ENCODE data around the gene HOXA7.

HOXA7 gene

DNA sequence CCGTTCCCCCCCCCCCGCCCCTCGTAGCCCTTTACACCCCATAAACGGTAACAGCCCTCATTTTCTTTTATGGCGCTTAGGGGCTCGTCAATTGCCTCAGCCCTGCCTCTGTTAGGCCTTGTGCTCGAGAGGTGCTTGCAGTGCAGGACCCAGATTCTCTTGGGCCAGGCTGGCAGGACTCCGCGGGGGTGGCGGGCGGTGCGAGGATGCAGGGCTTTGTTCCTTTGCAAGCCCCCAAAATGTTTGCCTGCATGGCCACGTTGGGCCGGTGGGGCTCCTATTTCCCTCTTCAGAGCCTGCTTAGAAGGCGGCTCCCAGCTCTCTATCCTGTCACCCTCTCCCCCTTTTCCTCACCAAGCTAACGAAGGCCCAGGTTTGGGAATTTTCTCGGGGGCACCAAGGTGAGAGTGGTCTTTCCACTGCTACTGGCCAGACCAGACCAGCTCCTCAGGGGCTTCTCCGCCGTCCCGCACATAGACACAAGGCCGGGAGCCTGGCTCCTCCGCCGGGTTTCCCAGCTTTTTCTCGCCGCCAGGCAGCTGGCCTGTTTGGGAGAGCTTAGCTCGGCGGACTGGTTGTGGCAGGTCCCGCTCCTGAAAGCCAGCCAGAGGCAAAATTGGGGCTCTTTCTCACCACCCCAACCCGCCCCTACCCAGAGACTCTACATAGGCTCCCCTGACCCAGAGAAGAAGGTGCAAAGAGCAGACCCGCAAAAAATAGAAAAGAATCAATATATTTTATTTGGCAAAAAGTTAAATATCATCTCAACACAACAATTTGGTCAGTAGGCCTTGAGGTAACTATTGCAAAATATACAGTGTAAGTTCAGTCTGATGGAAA lies 5.5 kb upstream of the HOXA7 start:
- in situ Hi-C loops (cut with MboI; ENCODE audit: low sequenced_read_pairs, unreplicated experiment), result loop anchor here (10.0 to 25.0 kb wide), 2 partner anchors 650 to 1297 kb away; no protein-coding TSS in a partner anchor
- DNase-seq (ENCODE audit: low spot score), result no peak
- no peak for TF ChIP-seq CTCF (IDR thresholded peaks at IDR 0.05; ENCODE audit: borderline replicate concordance, control extremely low read depth, extremely low read depth, insufficient read depth, missing control alignments)

GRCh38 chr7:27161214-27161720 lies 4.8 kb upstream of the HOXA7 start:
- peak; percentile 15 for TF ChIP-seq CTCF (IDR thresholded peaks at IDR 0.05; ENCODE audit: borderline replicate concordance, control extremely low read depth, extremely low read depth, insufficient read depth, missing control alignments)
- no peak for DNase-seq (ENCODE audit: low spot score)
- in situ Hi-C loops (cut with MboI; ENCODE audit: low sequenced_read_pairs, unreplicated experiment), result loop anchor here (10.0 to 25.0 kb wide), 2 partner anchors 649 to 1296 kb away; no protein-coding TSS in a partner anchor

DNA sequence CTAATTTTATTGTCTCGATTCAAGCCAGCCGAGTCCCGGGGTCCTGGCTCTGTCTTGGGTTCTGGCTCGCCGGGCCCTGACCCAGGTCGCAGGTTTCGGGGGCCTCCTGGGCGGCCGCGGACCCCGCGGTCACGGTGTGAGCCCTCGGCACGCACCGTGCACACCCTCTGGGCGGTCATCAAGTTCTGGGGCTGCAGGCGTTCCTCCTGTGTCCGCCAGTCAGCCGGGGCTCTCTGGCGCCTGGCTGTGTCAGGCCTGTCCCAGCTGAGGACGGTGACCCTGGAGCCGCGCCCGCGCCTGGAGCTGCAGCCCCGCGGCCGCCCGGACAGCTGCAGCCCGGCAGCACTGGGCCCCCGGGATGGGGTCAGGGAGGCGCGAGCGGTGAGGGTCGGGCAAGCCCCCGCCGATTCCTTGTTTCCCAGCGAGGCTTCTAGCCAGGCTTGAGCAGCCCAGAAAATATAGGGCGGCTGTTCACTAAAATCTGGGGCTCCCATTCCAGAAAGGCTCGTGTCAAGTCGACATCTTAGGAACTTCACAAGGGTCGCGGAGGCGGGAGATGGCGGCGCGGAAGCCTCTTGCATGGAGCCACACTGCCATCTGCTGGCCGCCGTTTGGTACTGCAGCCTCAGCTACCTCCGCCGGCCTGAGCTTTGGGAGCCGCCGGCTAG lies 4.2 kb upstream of the HOXA7 start:
- DNase-seq (ENCODE audit: low spot score), result peak; percentile 90
- in situ Hi-C loops (cut with MboI; ENCODE audit: low sequenced_read_pairs, unreplicated experiment), result loop anchor here (10.0 to 25.0 kb wide), 2 partner anchors 648 to 1296 kb away; no protein-coding TSS in a partner anchor
- TF ChIP-seq CTCF (IDR thresholded peaks at IDR 0.05; ENCODE audit: borderline replicate concordance, control extremely low read depth, extremely low read depth, insufficient read depth, missing control alignments), result peak; percentile 98

DNA sequence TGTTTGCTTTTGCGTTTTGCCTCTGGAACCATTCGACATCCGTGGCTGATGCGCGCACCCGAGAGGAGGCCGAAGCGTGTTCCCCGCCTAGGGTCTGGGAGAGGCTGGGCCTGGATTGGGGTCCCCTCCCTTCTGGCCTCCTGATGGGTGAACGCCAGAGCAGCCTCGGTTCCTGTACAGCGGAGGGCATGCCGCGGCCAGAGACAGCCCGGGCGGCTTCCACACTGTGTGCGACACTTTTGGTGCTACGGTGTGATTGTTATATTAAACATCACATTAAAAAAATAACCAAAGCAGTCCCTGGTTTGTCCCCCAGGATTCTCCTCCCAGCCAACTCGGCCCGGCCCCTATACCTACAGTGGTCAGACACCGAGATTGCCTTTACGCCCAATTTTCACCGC lies 3.7 kb upstream of the HOXA7 start:
- no peak for TF ChIP-seq CTCF (IDR thresholded peaks at IDR 0.05; ENCODE audit: borderline replicate concordance, control extremely low read depth, extremely low read depth, insufficient read depth, missing control alignments)
- in situ Hi-C loops (cut with MboI; ENCODE audit: low sequenced_read_pairs, unreplicated experiment), result loop anchor here (10.0 to 25.0 kb wide), 2 partner anchors 648 to 1295 kb away; no protein-coding TSS in a partner anchor
- DNase-seq (ENCODE audit: low spot score), result no peak

- in situ Hi-C loops (cut with MboI; ENCODE audit: low sequenced_read_pairs, unreplicated experiment), result loop anchor here (5.0 to 25.0 kb wide), 5 partner anchors 305 to 1295 kb away; no protein-coding TSS in a partner anchor
- no peak for DNase-seq (ENCODE audit: low spot score)
- no peak for TF ChIP-seq CTCF (IDR thresholded peaks at IDR 0.05; ENCODE audit: borderline replicate concordance, control extremely low read depth, extremely low read depth, insufficient read depth, missing control alignments)
Observed at GRCh38 chr7:27159266-27160144, 3.0 kb upstream of the HOXA7 start.

Measured in GM13976 (cell line).